GM12878 (cell line): ENCODE results near the gene RFFL.

ENCODE experiments used
- BRCA1 ChIP-seq: IDR thresholded peaks from 2 replicates; pipeline ENCODE4 v1.6.1; 2011; ENCODE audit warnings: low read depth, low read length, improper control_type of control experiment
- CBX5 ChIP-seq: sonication (generic); IDR thresholded peaks from 2 replicates; pipeline ENCODE4 v1.6.1; 2016; ENCODE audit warnings: low read depth, moderate library complexity, mild to moderate bottlenecking, inconsistent platforms
- CREB1 ChIP-seq: IDR thresholded peaks from 2 replicates; pipeline ENCODE4 v1.6.1; 2012; ENCODE audit warnings: low read depth, mild to moderate bottlenecking, inconsistent platforms
- CTCF ChIP-seq, 3 experiments: IDR thresholded peaks in 2 of 3; conservative IDR thresholded peaks in 1 of 3; 2 replicates each; pipeline ENCODE4 v1.5.1; 2011; ENCODE audit warnings: low read depth in 3 of 3, low read length in 3 of 3, mild to moderate bottlenecking in 3 of 3, control low read depth in 2 of 3, moderate library complexity in 2 of 3, inconsistent platforms in 1 of 3, mixed read lengths in 1 of 3; ENCODE audit not compliant: control insufficient read depth in 2 of 3, insufficient read depth in 1 of 3; ENCODE audit errors: extremely low read depth in 1 of 3
- EP300 ChIP-seq, 2 experiments: fragments of 150-350 bp in 1 of 2; IDR thresholded peaks; 2 replicates each; pipeline ENCODE4 v1.6.1; 2011 to 2012; ENCODE audit warnings: low read depth in 2 of 2, low read length in 2 of 2, borderline replicate concordance in 1 of 2, improper control_type of control experiment in 1 of 2, inconsistent platforms in 1 of 2; ENCODE audit not compliant: control insufficient read depth in 1 of 2
- ETV6 ChIP-seq, 2 experiments: fragments of 450-650 bp in 1 of 2; IDR thresholded peaks in 1 of 2; conservative IDR thresholded peaks in 1 of 2; 2 replicates each; pipeline ENCODE4 v1.6.1; 2014; ENCODE audit warnings: antibody characterized with exemption in 1 of 2, borderline replicate concordance in 1 of 2, low read depth in 1 of 2, mild to moderate bottlenecking in 1 of 2, moderate library complexity in 1 of 2
- EZH2 ChIP-seq: IDR thresholded peaks from 2 replicates; pipeline ENCODE4 v1.6.1; 2012; ENCODE audit warnings: low read depth, mild to moderate bottlenecking, control low read depth, inconsistent platforms, low read length, borderline replicate concordance; ENCODE audit not compliant: control insufficient read depth
- KDM1A ChIP-seq: fragments of 200-600 bp; sonication (generic); IDR thresholded peaks from 2 replicates; pipeline ENCODE4 v1.6.1; 2016; ENCODE audit warnings: borderline replicate concordance
- POLR2A ChIP-seq: IDR thresholded peaks from 2 replicates; pipeline ENCODE4 v1.6.1; 2011; ENCODE audit warnings: low read depth, mild to moderate bottlenecking, low read length
- YY1 ChIP-seq: IDR thresholded peaks from 2 replicates; pipeline ENCODE4 v1.6.1; 2011; ENCODE audit warnings: low read depth, mild to moderate bottlenecking, low read length
- ZNF24 ChIP-seq: fragments of 450-650 bp; IDR thresholded peaks from 2 replicates; pipeline ENCODE4 v1.6.1; 2017; ENCODE audit warnings: antibody characterized with exemption, mild to moderate bottlenecking
- ZNF274 ChIP-seq: IDR thresholded peaks from one replicate; pipeline ENCODE4 v1.8.0; 2011; ENCODE audit not compliant: insufficient read length, insufficient read depth
- ZNF622 ChIP-seq: fragments of 450-650 bp; IDR thresholded peaks from 2 replicates; pipeline ENCODE4 v1.6.1; 2017; ENCODE audit warnings: mild to moderate bottlenecking, inconsistent platforms

DNA sequence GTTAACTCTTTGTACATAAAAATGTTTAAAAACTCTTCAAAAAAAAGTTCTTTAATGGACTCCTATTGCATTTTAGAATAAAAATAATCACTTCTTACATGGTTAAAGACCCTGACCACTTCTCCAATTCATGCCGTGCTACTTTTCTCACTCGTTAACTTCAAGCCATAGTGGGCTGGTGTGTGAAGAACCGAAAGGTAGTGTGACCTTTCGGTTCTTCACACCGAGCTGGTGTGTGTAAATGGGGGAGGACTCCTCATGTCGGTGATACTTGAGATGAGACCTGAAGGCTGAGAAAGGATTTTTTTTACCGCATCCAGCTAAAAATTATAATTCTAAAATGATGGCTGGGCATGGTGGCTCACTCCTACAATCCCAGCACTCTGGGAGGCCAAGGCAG, 22.1 kb downstream of the RFFL start:
- TF ChIP-seq YY1: no peak
- TF ChIP-seq POLR2A: no peak
- no peak for TF ChIP-seq CTCF (IDR thresholded peaks at IDR 0.05 in 2 of 3, conservative IDR thresholded peaks at IDR 0.05 in 1 of 3; ENCODE audit: control insufficient read depth in 2 of 3, extremely low read depth in 1 of 3, insufficient read depth in 1 of 3, low read depth in 3 of 3, low read length in 3 of 3)
- TF ChIP-seq BRCA1: no peak
- no peak for TF ChIP-seq ETV6 (conservative IDR thresholded peaks at IDR 0.05 in 1 of 2, IDR thresholded peaks at IDR 0.05 in 1 of 2; ENCODE audit: borderline replicate concordance in 1 of 2, low read depth in 1 of 2)
- TF ChIP-seq CBX5: no peak
- no peak for TF ChIP-seq ZNF274
- TF ChIP-seq EP300 (IDR thresholded peaks at IDR 0.05; ENCODE audit: borderline replicate concordance in 1 of 2, control insufficient read depth in 1 of 2, low read depth in 2 of 2, low read length in 2 of 2): no peak; a peak in 1 of 4 replicates
- TF ChIP-seq ZNF622: no peak
- no peak for TF ChIP-seq KDM1A
- no peak for TF ChIP-seq CREB1
- TF ChIP-seq ZNF24: no peak
- no peak for TF ChIP-seq EZH2
